Measurements from ENCODE around the gene ZNF669. TPM values are rescaled to one million over a fixed set of nuclear protein-coding genes. Genes with fewer than 3 reads are reported as not detected.
"Not testable (repeated sequence)": the region's sequence is repeated elsewhere in the genome, so short reads cannot be mapped to it uniquely, and the experiment has no call there.

The ZNF669 gene
- total RNA-seq, 1 experiment from 2014 or later, result 22.3 TPM

- not testable (repeated sequence) for H4K20me1 ChIP-seq (ENCODE audit: insufficient read depth, low read depth, low read length); H2AFZ ChIP-seq (ENCODE audit: low read length); H3K36me3 ChIP-seq (ENCODE audit: insufficient read depth, low read length); H3K27me3 ChIP-seq (ENCODE audit: low read length); H3K9me2 ChIP-seq (replicated peaks; ENCODE audit: insufficient read depth, low read length); H3K4me3 ChIP-seq (ENCODE audit: low read length); H3K4me2 ChIP-seq (ENCODE audit: low read depth, low read length, poor library complexity, severe bottlenecking); H3K9ac ChIP-seq (ENCODE audit: low read length); H3K27ac ChIP-seq (ENCODE audit: low read length); DNase-seq; H3K9me3 ChIP-seq (ENCODE audit: low read length); H3K4me1 ChIP-seq (ENCODE audit: low read length)
- H3K79me2 ChIP-seq (ENCODE audit: low read length), result peaks cover 12% of the 10 kb centered on the region
These were observed 22.4 kb upstream of the ZNF669 start for GRCh38 chr1:247126601-247127000.

GRCh38 chr1:247126166-247126565 lies 22.0 kb upstream of the ZNF669 start:
- H3K9me2 ChIP-seq (replicated peaks; ENCODE audit: insufficient read depth, low read length); H3K27me3 ChIP-seq (ENCODE audit: low read length); H3K9me3 ChIP-seq (ENCODE audit: low read length); H3K36me3 ChIP-seq (ENCODE audit: insufficient read depth, low read length); H4K20me1 ChIP-seq (ENCODE audit: insufficient read depth, low read depth, low read length); DNase-seq; H2AFZ ChIP-seq (ENCODE audit: low read length); H3K4me2 ChIP-seq (ENCODE audit: low read depth, low read length, poor library complexity, severe bottlenecking); H3K9ac ChIP-seq (ENCODE audit: low read length); H3K27ac ChIP-seq (ENCODE audit: low read length); H3K4me3 ChIP-seq (ENCODE audit: low read length); H3K4me1 ChIP-seq (ENCODE audit: low read length): not testable (repeated sequence)
- peaks cover 10% of the 10 kb centered on the region for H3K79me2 ChIP-seq (ENCODE audit: low read length)

GRCh38 chr1:247121382-247121781 lies 17.2 kb upstream of the ZNF669 start:
- Histone ChIP-seq H3K4me3 (ENCODE audit: low read length) (no peak overlapping the region), H3K36me3 (ENCODE audit: insufficient read depth, low read length) (no peaks in the 10 kb centered on the region), H3K4me1 (ENCODE audit: low read length) (no peaks in the 10 kb centered on the region), H3K27ac (ENCODE audit: low read length) (no peak overlapping the region), H3K27me3 (ENCODE audit: low read length) (no peaks in the 10 kb centered on the region), H3K4me2 (ENCODE audit: low read depth, low read length, poor library complexity, severe bottlenecking) (no peak overlapping the region), H4K20me1 (ENCODE audit: insufficient read depth, low read depth, low read length) (no peaks in the 10 kb centered on the region), H3K9me2 (replicated peaks; ENCODE audit: insufficient read depth, low read length) (no peaks in the 10 kb centered on the region), H3K79me2 (ENCODE audit: low read length) (no peaks in the 10 kb centered on the region), H3K9me3 (ENCODE audit: low read length) (no peaks in the 10 kb centered on the region), H2AFZ (ENCODE audit: low read length) (no peak overlapping the region), H3K9ac (ENCODE audit: low read length) (no peak overlapping the region)
- DNase-seq, result no peak

GRCh38 chr1:247120408-247120668 lies 16.2 kb upstream of the ZNF669 start:
- H3K9me2 ChIP-seq (replicated peaks; ENCODE audit: insufficient read depth, low read length); H2AFZ ChIP-seq (ENCODE audit: low read length); H3K79me2 ChIP-seq (ENCODE audit: low read length); H3K36me3 ChIP-seq (ENCODE audit: insufficient read depth, low read length); H4K20me1 ChIP-seq (ENCODE audit: insufficient read depth, low read depth, low read length); H3K4me3 ChIP-seq (ENCODE audit: low read length); H3K27ac ChIP-seq (ENCODE audit: low read length); H3K4me1 ChIP-seq (ENCODE audit: low read length); H3K9ac ChIP-seq (ENCODE audit: low read length); DNase-seq; H3K4me2 ChIP-seq (ENCODE audit: low read depth, low read length, poor library complexity, severe bottlenecking); H3K27me3 ChIP-seq (ENCODE audit: low read length); H3K9me3 ChIP-seq (ENCODE audit: low read length): not testable (repeated sequence)

- no peaks in the 10 kb centered on the region for H3K9me2 ChIP-seq (replicated peaks; ENCODE audit: insufficient read depth, low read length)
- no peaks in the 10 kb centered on the region for H4K20me1 ChIP-seq (ENCODE audit: insufficient read depth, low read depth, low read length)
- no peak overlapping the region for H3K9ac ChIP-seq (ENCODE audit: low read length)
- no peaks in the 10 kb centered on the region for H3K4me1 ChIP-seq (ENCODE audit: low read length)
- no peak overlapping the region for H3K4me2 ChIP-seq (ENCODE audit: low read depth, low read length, poor library complexity, severe bottlenecking)
- H2AFZ ChIP-seq (ENCODE audit: low read length), result no peak overlapping the region
- H3K79me2 ChIP-seq (ENCODE audit: low read length), result no peaks in the 10 kb centered on the region
- no peaks in the 10 kb centered on the region for H3K27me3 ChIP-seq (ENCODE audit: low read length)
- no peaks in the 10 kb centered on the region for H3K36me3 ChIP-seq (ENCODE audit: insufficient read depth, low read length)
- no peak overlapping the region for H3K4me3 ChIP-seq (ENCODE audit: low read length)
- no peak overlapping the region for H3K27ac ChIP-seq (ENCODE audit: low read length)
- DNase-seq, result no peak
- no peaks in the 10 kb centered on the region for H3K9me3 ChIP-seq (ENCODE audit: low read length)
These were observed 15.6 kb upstream of the ZNF669 start for GRCh38 chr1:247119600-247120407.

GRCh38 chr1:247118946-247119446 lies 14.8 kb upstream of the ZNF669 start:
- H3K4me3 ChIP-seq (ENCODE audit: low read length), result no peak overlapping the region
- H4K20me1 ChIP-seq (ENCODE audit: insufficient read depth, low read depth, low read length), result no peaks in the 10 kb centered on the region
- H3K4me1 ChIP-seq (ENCODE audit: low read length), result no peaks in the 10 kb centered on the region
- no peaks in the 10 kb centered on the region for H3K27me3 ChIP-seq (ENCODE audit: low read length)
- no peak overlapping the region for H3K4me2 ChIP-seq (ENCODE audit: low read depth, low read length, poor library complexity, severe bottlenecking)
- no peak overlapping the region for H3K27ac ChIP-seq (ENCODE audit: low read length)
- H3K9me2 ChIP-seq (replicated peaks; ENCODE audit: insufficient read depth, low read length), result no peaks in the 10 kb centered on the region
- no peaks in the 10 kb centered on the region for H3K36me3 ChIP-seq (ENCODE audit: insufficient read depth, low read length)
- no peak overlapping the region for H2AFZ ChIP-seq (ENCODE audit: low read length)
- peak; percentile 77 for DNase-seq
- H3K9me3 ChIP-seq (ENCODE audit: low read length), result no peaks in the 10 kb centered on the region
- H3K79me2 ChIP-seq (ENCODE audit: low read length), result no peaks in the 10 kb centered on the region
- no peak overlapping the region for H3K9ac ChIP-seq (ENCODE audit: low read length)

- DNase-seq, result no peak
- Histone ChIP-seq H3K4me1 (ENCODE audit: low read length) (no peaks in the 10 kb centered on the region), H3K9me3 (ENCODE audit: low read length) (no peaks in the 10 kb centered on the region), H3K9me2 (replicated peaks; ENCODE audit: insufficient read depth, low read length) (no peaks in the 10 kb centered on the region), H3K79me2 (ENCODE audit: low read length) (no peaks in the 10 kb centered on the region), H3K27ac (ENCODE audit: low read length) (no peak overlapping the region), H3K27me3 (ENCODE audit: low read length) (no peaks in the 10 kb centered on the region), H3K4me3 (ENCODE audit: low read length) (no peak overlapping the region), H3K9ac (ENCODE audit: low read length) (no peak overlapping the region), H2AFZ (ENCODE audit: low read length) (no peak overlapping the region), H4K20me1 (ENCODE audit: insufficient read depth, low read depth, low read length) (no peaks in the 10 kb centered on the region), H3K36me3 (ENCODE audit: insufficient read depth, low read length) (no peaks in the 10 kb centered on the region), H3K4me2 (ENCODE audit: low read depth, low read length, poor library complexity, severe bottlenecking) (no peak overlapping the region)
These were observed 11.4 kb upstream of the ZNF669 start for GRCh38 chr1:247115545-247115944.

GRCh38 chr1:247115141-247115510 lies 11.0 kb upstream of the ZNF669 start:
- no peaks in the 10 kb centered on the region for H4K20me1 ChIP-seq (ENCODE audit: insufficient read depth, low read depth, low read length)
- no peak overlapping the region for H3K27ac ChIP-seq (ENCODE audit: low read length)
- no peak overlapping the region for H3K4me3 ChIP-seq (ENCODE audit: low read length)
- no peaks in the 10 kb centered on the region for H3K4me1 ChIP-seq (ENCODE audit: low read length)
- H3K27me3 ChIP-seq (ENCODE audit: low read length), result no peaks in the 10 kb centered on the region
- no peaks in the 10 kb centered on the region for H3K9me2 ChIP-seq (replicated peaks; ENCODE audit: insufficient read depth, low read length)
- H3K36me3 ChIP-seq (ENCODE audit: insufficient read depth, low read length), result no peaks in the 10 kb centered on the region
- H3K4me2 ChIP-seq (ENCODE audit: low read depth, low read length, poor library complexity, severe bottlenecking), result no peak overlapping the region
- no peaks in the 10 kb centered on the region for H3K79me2 ChIP-seq (ENCODE audit: low read length)
- no peak for DNase-seq
- H2AFZ ChIP-seq (ENCODE audit: low read length), result no peak overlapping the region
- H3K9ac ChIP-seq (ENCODE audit: low read length), result no peak overlapping the region
- no peaks in the 10 kb centered on the region for H3K9me3 ChIP-seq (ENCODE audit: low read length)
